Activated naive CD4-positive, alpha-beta T cell treated with anti-CD3 and anti-CD28 coated beads, Interleukin-2, amount 50 U/mL, for 72 hours (primary cell): ENCODE measurements around the gene PTPN5. TPM values are rescaled to one million over a fixed set of nuclear protein-coding genes. Genes with fewer than 3 reads are reported as not detected.

Experiments
- ATAC-seq, 2 donors: fragments of 150-1000 bp; cut with Tn5 transposase; 2 replicates each; pipeline ENCODE4 v1.10.0; 2021; ENCODE audit warnings: mild to moderate bottlenecking in 2 of 2, moderate library complexity in 2 of 2
- DNase-seq, 2 donors: peaks; one replicate each; pipeline ENCODE4 v3.0.0; 2021 to 2022; ENCODE audit warnings: low spot score in 2 of 2
- H3K27ac Mint-ChIP-seq, 2 donors: one replicate each; pipeline ENCODE4 v1.8.0; 2022; ENCODE audit warnings: mild to moderate bottlenecking in 2 of 2, mixed read lengths in 2 of 2
- H3K36me3 Mint-ChIP-seq, 2 donors: one replicate each; pipeline ENCODE4 v1.8.0; 2022; ENCODE audit warnings: mixed read lengths in 2 of 2
- H3K9me3 Mint-ChIP-seq, 2 donors: one replicate each; pipeline ENCODE4 v1.8.0; 2022; ENCODE audit warnings: mixed read lengths in 2 of 2
- total RNA-seq, 2 donors: library from RNA; stranded (reverse); gene quantifications; one replicate each; pipeline ENCODE4 v1.2.3, GENCODE V29; 2022

PTPN5 gene
- total RNA-seq, 2 donors from 2014 or later = not detected

GRCh38 chr11:18729426-18729825, 62.2 kb downstream of the PTPN5 start:
- no peak for ATAC-seq

GRCh38 chr11:18728658-18729057, 62.9 kb downstream of the PTPN5 start:
- ATAC-seq (no peak), DNase-seq (no peak)
- Mint-ChIP-seq H3K9me3 (no peaks in the 10 kb centered on the region), H3K36me3 (no peaks in the 10 kb centered on the region), H3K27ac (no peak overlapping the region)

More at GRCh38 chr11:18729426-18729825, 62.2 kb downstream of the PTPN5 start:
- Mint-ChIP-seq H3K9me3 (no peaks in the 10 kb centered on the region), H3K27ac (no peak overlapping the region), H3K36me3 (no peaks in the 10 kb centered on the region)
- DNase-seq = no peak

- ATAC-seq = peak; percentile 71 to 74
- Mint-ChIP-seq H3K9me3 (no peaks in the 10 kb centered on the region), H3K27ac (no peak overlapping the region), H3K36me3 (no peaks in the 10 kb centered on the region)
- DNase-seq = peak in 1 of 2 donors; percentile 66
Observed at GRCh38 chr11:18727479-18728236, 63.9 kb downstream of the PTPN5 start.

GRCh38 chr11:18726040-18726439, 65.6 kb downstream of the PTPN5 start, which contains the start of gene IGSF22:
IGSF22 (minus strand) TSS chr11:18726188; CDS start chr11:18724236, 1,952 bp downstream.
- no peaks in the 10 kb centered on the region for H3K36me3 Mint-ChIP-seq
- ATAC-seq (no peak), DNase-seq (no peak)
- no peaks in the 10 kb centered on the region for H3K9me3 Mint-ChIP-seq
- H3K27ac Mint-ChIP-seq = no peak within 1 kb of the TSS

GRCh38 chr11:18723991-18724390, 67.6 kb downstream of the PTPN5 start:
- Mint-ChIP-seq H3K27ac (no peak overlapping the region), H3K36me3 (no peaks in the 10 kb centered on the region), H3K9me3 (no peaks in the 10 kb centered on the region)
- DNase-seq (no peak), ATAC-seq (no peak)

GRCh38 chr11:18722293-18722637, 69.3 kb downstream of the PTPN5 start:
- ATAC-seq (no peak), DNase-seq (no peak)
- peak overlapping the region in 1 of 2 donors; percentile 85 for H3K27ac Mint-ChIP-seq
- no peaks in the 10 kb centered on the region for H3K9me3 Mint-ChIP-seq
- H3K36me3 Mint-ChIP-seq = no peaks in the 10 kb centered on the region

GRCh38 chr11:18721561-18722292, 69.9 kb downstream of the PTPN5 start:
- Mint-ChIP-seq H3K9me3 (no peaks in the 10 kb centered on the region), H3K27ac (peak overlapping the region; percentile 46 to 85), H3K36me3 (no peaks in the 10 kb centered on the region)
- peak; percentile 63 to 66 for DNase-seq
- peak; percentile 66 to 79 for ATAC-seq

GRCh38 chr11:18720808-18721560, 70.6 kb downstream of the PTPN5 start:
- peak overlapping the region in 1 of 2 donors; percentile 85 for H3K27ac Mint-ChIP-seq
- DNase-seq (peak; percentile 74 to 81), ATAC-seq (peak; percentile 86 to 95)
- H3K36me3 Mint-ChIP-seq = no peaks in the 10 kb centered on the region
- no peaks in the 10 kb centered on the region for H3K9me3 Mint-ChIP-seq

- DNase-seq (no peak), ATAC-seq (no peak)
- Mint-ChIP-seq H3K27ac (no peak overlapping the region), H3K9me3 (no peaks in the 10 kb centered on the region), H3K36me3 (no peaks in the 10 kb centered on the region)
Observed at GRCh38 chr11:18720091-18720807, 71.3 kb downstream of the PTPN5 start.

- no peaks in the 10 kb centered on the region for H3K36me3 Mint-ChIP-seq
- ATAC-seq (no peak), DNase-seq (no peak)
- no peaks in the 10 kb centered on the region for H3K9me3 Mint-ChIP-seq
- H3K27ac Mint-ChIP-seq = no peak overlapping the region
Observed at GRCh38 chr11:18715476-18715875, 76.1 kb downstream of the PTPN5 start.

- no peaks in the 10 kb centered on the region for H3K9me3 Mint-ChIP-seq
- H3K36me3 Mint-ChIP-seq = no peaks in the 10 kb centered on the region
- DNase-seq (no peak), ATAC-seq (no peak)
- H3K27ac Mint-ChIP-seq = no peak overlapping the region
Observed at GRCh38 chr11:18714443-18714780, 77.2 kb downstream of the PTPN5 start.

GRCh38 chr11:18713646-18714442, 77.8 kb downstream of the PTPN5 start:
- ATAC-seq = no peak
- DNase-seq = no peak
- Mint-ChIP-seq H3K27ac (no peak overlapping the region), H3K36me3 (no peaks in the 10 kb centered on the region), H3K9me3 (no peaks in the 10 kb centered on the region)

- DNase-seq (no peak), ATAC-seq (no peak)
- Mint-ChIP-seq H3K27ac (no peak overlapping the region), H3K9me3 (no peaks in the 10 kb centered on the region), H3K36me3 (no peaks in the 10 kb centered on the region)
Observed at GRCh38 chr11:18710545-18710944, 81.1 kb downstream of the PTPN5 start.

GRCh38 chr11:18709414-18709813, 82.2 kb downstream of the PTPN5 start:
- Mint-ChIP-seq H3K9me3 (no peaks in the 10 kb centered on the region), H3K36me3 (no peaks in the 10 kb centered on the region), H3K27ac (no peak overlapping the region)
- ATAC-seq = no peak
- no peak for DNase-seq

GRCh38 chr11:18707811-18708340, 83.7 kb downstream of the PTPN5 start:
- ATAC-seq (no peak), DNase-seq (no peak)
- Mint-ChIP-seq H3K36me3 (no peaks in the 10 kb centered on the region), H3K9me3 (no peaks in the 10 kb centered on the region), H3K27ac (no peak overlapping the region)
